Brain microvascular endothelial cell (primary cell): ENCODE results near the gene MED13L.
A peak's percentile ranks its signal among the peaks of the same experiment; 100 is the strongest.
"Not testable (repeated sequence)": the region's sequence is repeated elsewhere in the genome, so short reads cannot be mapped to it uniquely, and the experiment has no call there.

Experiments used
- DNase-seq: peaks from one replicate; pipeline ENCODE4 v3.0.0-alpha.2; 2020
- H3K27ac ChIP-seq: fragments of 250-450 bp; sonication (Bioruptor Pico); 2 replicates; pipeline ENCODE4 v1.5.1; 2020; ENCODE audit warnings: mild to moderate bottlenecking, moderate library complexity
- H3K27me3 ChIP-seq: fragments of 250-450 bp; sonication (Bioruptor Pico); replicated peaks from 2 replicates; pipeline ENCODE4 v1.5.1; 2020; ENCODE audit warnings: mild to moderate bottlenecking
- H3K36me3 ChIP-seq: fragments of 250-450 bp; sonication (Bioruptor Pico); replicated peaks from 2 replicates; pipeline ENCODE4 v1.5.1; 2020; ENCODE audit warnings: mild to moderate bottlenecking
- H3K4me3 ChIP-seq: 2 replicates; pipeline ENCODE4 v1.5.1; 2011; ENCODE audit warnings: low read depth, mild to moderate bottlenecking, control low read depth, low read length, moderate library complexity
- CTCF ChIP-seq: IDR thresholded peaks from 2 replicates; pipeline ENCODE4 v1.5.1; 2011; ENCODE audit warnings: low read depth, mild to moderate bottlenecking, moderate library complexity, low read length, control low read depth, inconsistent platforms; ENCODE audit errors: missing control alignments
- in situ Hi-C: cut with HindIII; loops from 2 replicates; pipeline ENCODE4 v1.10.0; 2017; ENCODE audit warnings: low sequenced_read_pairs, low pct_ligation_motif_present

Gene MED13L

GRCh38 chr12:116043659-116044535 lies 233.6 kb downstream of the MED13L start:
- H3K4me3 ChIP-seq: no peak overlapping the region
- no peak for TF ChIP-seq CTCF
- in situ Hi-C loops: no loop called here
- no peaks in the 10 kb centered on the region for H3K36me3 ChIP-seq
- no peak overlapping the region for H3K27ac ChIP-seq
- no peaks in the 10 kb centered on the region for H3K27me3 ChIP-seq
- DNase-seq: peak; percentile 29

GRCh38 chr12:116040402-116040801 lies 237.1 kb downstream of the MED13L start:
- in situ Hi-C loops: no loop called here
- TF ChIP-seq CTCF: no peak
- H3K27me3 ChIP-seq: no peaks in the 10 kb centered on the region
- H3K36me3 ChIP-seq: no peaks in the 10 kb centered on the region
- H3K4me3 ChIP-seq: no peak overlapping the region
- no peak overlapping the region for H3K27ac ChIP-seq
- DNase-seq: no peak

- H3K4me3 ChIP-seq: no peak overlapping the region
- no peaks in the 10 kb centered on the region for H3K36me3 ChIP-seq
- no peak overlapping the region for H3K27ac ChIP-seq
- TF ChIP-seq CTCF: no peak
- no peak for DNase-seq
- in situ Hi-C loops: no loop called here
- H3K27me3 ChIP-seq: no peaks in the 10 kb centered on the region
Observed at GRCh38 chr12:116039081-116039480, 238.4 kb downstream of the MED13L start.

GRCh38 chr12:116037941-116038837 lies 239.3 kb downstream of the MED13L start:
- in situ Hi-C loops: no loop called here
- Histone ChIP-seq H3K27me3 (no peaks in the 10 kb centered on the region), H3K4me3 (no peak overlapping the region), H3K27ac (no peak overlapping the region), H3K36me3 (no peaks in the 10 kb centered on the region)
- no peak for DNase-seq
- no peak for TF ChIP-seq CTCF

GRCh38 chr12:116033765-116034164 lies 243.7 kb downstream of the MED13L start:
- no peaks in the 10 kb centered on the region for H3K36me3 ChIP-seq
- H3K4me3 ChIP-seq: no peak overlapping the region
- H3K27me3 ChIP-seq: no peaks in the 10 kb centered on the region
- no peak for TF ChIP-seq CTCF
- in situ Hi-C loops: no loop called here
- DNase-seq: no peak
- H3K27ac ChIP-seq: no peak overlapping the region

GRCh38 chr12:116031624-116032023 lies 245.9 kb downstream of the MED13L start:
- H3K27ac ChIP-seq, H3K4me3 ChIP-seq, in situ Hi-C loops, DNase-seq, H3K27me3 ChIP-seq, H3K36me3 ChIP-seq: not testable (repeated sequence)
